Activated T-cell treated with anti-CD3 and anti-CD28 coated beads for 1 hour (primary cell): ENCODE measurements around the gene KIRREL1.

Experiments
- DNase-seq: peaks from one replicate; pipeline ENCODE4 v3.0.0-alpha.2; 2020; ENCODE audit warnings: low read depth

KIRREL1 gene

GRCh38 chr1:158146739-158147138, 153.3 kb downstream of the KIRREL1 start:
- DNase-seq: no peak

GRCh38 chr1:158147401-158147800, 154.0 kb downstream of the KIRREL1 start:
- no peak for DNase-seq

DNA sequence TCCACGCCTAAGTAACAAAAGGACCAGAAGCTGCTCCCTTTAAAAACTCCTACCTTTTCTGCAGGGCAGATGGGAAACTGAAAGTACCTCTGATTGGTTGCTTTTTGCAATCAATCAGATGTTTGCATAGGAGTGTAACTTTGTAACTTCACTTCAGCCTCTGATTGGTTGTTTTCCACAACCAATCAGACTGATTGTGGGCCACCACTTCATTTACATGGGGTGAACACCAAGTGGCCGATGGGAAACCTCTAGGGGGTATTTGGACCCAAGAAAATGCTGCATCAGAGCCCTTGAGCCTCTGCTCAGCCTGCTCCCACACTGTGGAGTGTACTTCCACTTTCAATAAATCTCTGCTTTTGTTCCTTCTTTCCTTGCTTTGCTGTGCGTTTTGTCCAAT, 154.4 kb downstream of the KIRREL1 start:
- DNase-seq: no peak

- DNase-seq: no peak
Observed at GRCh38 chr1:158148468-158148867, 155.0 kb downstream of the KIRREL1 start.

DNA sequence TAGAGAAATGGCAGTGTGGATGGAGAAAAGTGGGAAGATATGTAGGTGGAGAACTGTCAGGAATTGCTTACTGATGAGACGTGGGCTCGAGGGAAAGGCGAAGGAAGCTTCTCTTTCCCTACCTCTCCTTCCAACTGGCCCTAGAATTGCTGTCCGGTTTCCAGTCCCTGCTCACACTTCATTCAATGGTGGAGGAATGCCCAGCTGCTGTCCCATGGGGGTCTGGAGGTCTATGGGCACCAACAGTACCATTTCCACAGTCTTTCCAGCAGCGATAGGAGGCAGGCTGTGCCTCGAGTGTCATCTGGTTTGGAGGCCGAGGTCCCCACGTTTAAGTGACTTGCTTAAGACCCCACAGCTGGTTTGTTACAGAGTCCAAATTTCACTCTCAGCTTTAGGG, 155.7 kb downstream of the KIRREL1 start:
- no peak for DNase-seq
